ENCODE results near the gene CD151. TPM values are rescaled to one million over a fixed set of nuclear protein-coding genes. Genes with fewer than 3 reads are reported as not detected.

CD151 gene
- total RNA-seq, 2 experiments from 2014 or later, result 23.1 to 54.9 TPM

DNA sequence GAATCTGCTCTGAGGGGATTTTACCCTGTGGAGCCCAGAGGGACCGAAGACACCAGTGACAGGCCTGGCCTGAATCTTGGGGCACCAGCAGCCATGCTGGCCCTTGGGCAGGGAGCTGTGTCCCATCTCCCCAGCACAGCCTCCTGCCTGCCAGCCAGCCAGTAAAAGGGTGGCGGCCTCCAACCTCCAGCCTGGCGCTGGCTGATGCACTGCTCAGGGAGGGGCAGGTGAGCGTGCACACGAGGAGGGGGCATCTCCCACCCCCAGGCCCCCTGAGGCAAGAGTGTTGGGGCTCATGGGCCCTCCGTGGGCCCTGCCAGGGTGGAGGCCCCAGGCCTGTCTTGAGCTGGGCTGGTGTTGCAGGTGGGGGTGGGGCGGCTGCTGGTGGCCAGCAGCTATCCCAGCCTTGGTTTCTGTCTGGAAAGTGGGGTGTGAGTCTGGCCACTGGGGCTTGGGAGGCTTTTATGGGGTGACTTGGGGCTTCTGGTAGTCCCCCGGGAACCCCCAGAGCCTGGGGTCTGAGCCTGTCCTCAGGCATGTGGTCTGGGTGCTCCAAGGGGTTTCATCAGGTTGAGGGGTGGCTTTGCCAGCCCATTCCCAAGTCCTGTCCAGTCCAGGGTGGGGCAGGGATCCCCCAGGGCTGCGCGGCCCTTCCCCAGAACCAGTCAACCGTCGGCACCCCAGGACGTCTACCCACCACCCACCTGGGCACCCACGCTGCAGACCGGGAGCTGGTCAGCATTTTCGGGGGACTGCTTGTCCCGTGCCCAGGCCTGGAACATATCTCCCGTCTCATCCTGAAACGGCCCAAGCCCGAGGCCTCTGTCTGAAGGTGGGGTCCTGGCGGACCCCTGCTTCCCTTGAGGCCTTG lies 27.7 kb downstream of the CD151 start:
- CTCF ChIA-PET, result no interaction called here

DNA sequence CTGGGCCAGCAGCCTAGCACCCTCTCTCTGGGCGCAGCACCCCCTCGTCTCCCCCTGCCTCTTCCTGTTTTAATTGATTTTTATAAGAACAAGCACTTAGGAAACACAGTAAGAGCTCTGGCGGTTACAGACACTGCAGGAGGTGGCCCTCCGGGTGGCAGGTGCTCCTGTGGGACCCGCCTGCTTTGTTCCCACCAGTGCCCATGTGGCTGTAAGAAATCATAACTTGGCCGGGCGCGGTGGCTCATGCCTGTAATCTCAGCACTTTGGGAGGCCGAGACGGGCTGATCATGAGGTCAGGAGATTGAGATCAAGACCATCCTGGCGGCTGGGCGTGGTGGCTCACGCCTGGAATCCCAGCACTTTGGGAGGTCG lies 28.3 kb downstream of the CD151 start:
- Mint-ChIP-seq H3K36me3 (no peaks in the 10 kb centered on the region), H3K9me3 (ENCODE audit: low read depth) (no peaks in the 10 kb centered on the region), H3K27me3 (no peaks in the 10 kb centered on the region), H3K4me3 (no peak overlapping the region), H3K27ac (no peak overlapping the region), H3K4me1 (no peaks in the 10 kb centered on the region)
- CTCF ChIA-PET, result no interaction called here
- ATAC-seq (no peak), DNase-seq (no peak)

More for the DNA sequence above, 27.7 kb downstream of the CD151 start:
- DNase-seq, result no peak
- Mint-ChIP-seq H3K27me3 (no peaks in the 10 kb centered on the region), H3K36me3 (no peaks in the 10 kb centered on the region), H3K4me3 (no peak overlapping the region), H3K4me1 (no peaks in the 10 kb centered on the region), H3K27ac (no peak overlapping the region), H3K9me3 (ENCODE audit: low read depth) (no peaks in the 10 kb centered on the region)
- no peak for ATAC-seq

GRCh38 chr11:862081-862661 lies 29.4 kb downstream of the CD151 start:
- CTCF ChIA-PET, result interaction anchor here (1.2 kb wide), 1 partner anchor 14 kb away, joined by 3 read pairs; no protein-coding TSS in a partner anchor
- no peak overlapping the region for H3K27ac Mint-ChIP-seq
- ATAC-seq (no peak), DNase-seq (no peak)
- no peaks in the 10 kb centered on the region for H3K27me3 Mint-ChIP-seq
- H3K36me3 Mint-ChIP-seq, result no peaks in the 10 kb centered on the region
- no peaks in the 10 kb centered on the region for H3K9me3 Mint-ChIP-seq (ENCODE audit: low read depth)
- H3K4me1 Mint-ChIP-seq, result no peaks in the 10 kb centered on the region
- H3K4me3 Mint-ChIP-seq, result no peak overlapping the region

DNA sequence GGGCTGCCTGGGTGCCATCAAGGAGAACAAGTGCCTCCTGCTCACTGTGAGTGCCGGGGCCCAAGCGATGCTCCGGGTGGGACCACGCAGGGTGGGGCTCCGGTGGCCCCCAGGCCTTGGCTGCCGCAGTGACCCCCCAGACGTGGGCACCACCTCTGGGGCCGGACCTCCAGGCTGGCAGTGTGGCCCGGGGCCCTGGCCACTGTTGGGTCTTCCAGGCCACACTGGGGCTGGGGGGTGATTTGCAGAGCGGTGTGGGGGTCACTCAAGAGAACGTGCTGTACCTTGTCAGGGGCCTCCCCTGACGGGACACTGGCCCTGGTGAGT lies 29.9 kb downstream of the CD151 start:
- CTCF ChIA-PET, result interaction anchor here (1.2 kb wide), 1 partner anchor 14 kb away, joined by 3 read pairs; no protein-coding TSS in a partner anchor
- ATAC-seq, result no peak
- no peaks in the 10 kb centered on the region for H3K4me1 Mint-ChIP-seq
- no peak overlapping the region for H3K27ac Mint-ChIP-seq
- DNase-seq, result no peak
- H3K4me3 Mint-ChIP-seq, result no peak overlapping the region
- no peaks in the 10 kb centered on the region for H3K9me3 Mint-ChIP-seq (ENCODE audit: low read depth)
- H3K27me3 Mint-ChIP-seq, result no peaks in the 10 kb centered on the region
- H3K36me3 Mint-ChIP-seq, result no peaks in the 10 kb centered on the region

DNA sequence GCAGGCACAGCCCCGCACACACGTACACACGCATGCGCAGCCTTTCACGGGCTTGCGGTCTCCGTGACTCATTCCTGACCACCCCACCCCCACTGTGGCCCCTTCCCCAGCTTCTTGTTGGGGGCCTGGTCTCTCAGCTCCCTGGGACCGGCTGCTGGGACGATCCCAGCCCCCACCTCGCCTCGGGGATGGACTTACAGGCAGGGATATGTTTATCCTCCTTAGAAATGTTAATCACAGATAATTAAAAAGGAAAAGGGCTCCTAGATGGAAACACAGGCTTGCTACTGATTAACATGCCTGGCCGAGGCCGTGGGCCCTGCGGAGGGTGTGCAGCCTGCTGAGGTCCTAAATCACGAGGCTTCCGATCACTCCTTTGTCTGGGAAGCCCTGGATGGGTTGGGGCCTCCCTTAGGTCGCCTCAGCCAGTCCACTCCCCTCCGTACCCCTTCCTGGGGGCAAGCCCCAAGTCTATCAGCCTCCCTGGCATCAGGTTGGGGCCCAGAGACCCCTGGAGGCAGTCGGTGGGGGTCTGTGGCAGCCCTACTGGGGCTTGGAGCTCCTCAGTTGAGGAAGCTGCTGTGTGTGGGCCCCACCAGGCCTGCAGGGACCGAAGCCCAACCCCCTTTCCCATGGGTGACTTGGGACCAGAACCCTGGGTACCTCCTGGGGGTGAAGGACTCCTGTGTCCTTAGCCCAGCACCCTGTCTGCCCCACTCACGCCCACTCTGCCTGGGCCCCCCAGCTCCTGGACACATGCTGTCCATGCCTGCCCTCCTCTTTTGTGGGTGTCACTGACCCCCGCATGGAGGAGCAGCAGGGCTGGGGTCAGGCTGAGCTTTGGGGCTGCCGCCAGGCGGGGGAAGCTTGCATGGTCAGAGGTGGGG lies 30.5 kb downstream of the CD151 start:
- DNase-seq (no peak), ATAC-seq (no peak)
- no peaks in the 10 kb centered on the region for H3K4me1 Mint-ChIP-seq
- no peaks in the 10 kb centered on the region for H3K9me3 Mint-ChIP-seq (ENCODE audit: low read depth)
- H3K36me3 Mint-ChIP-seq, result no peaks in the 10 kb centered on the region
- no peak overlapping the region for H3K27ac Mint-ChIP-seq
- CTCF ChIA-PET, result interaction anchor here (1.2 kb wide), 1 partner anchor 15 kb away, joined by 3 read pairs; no protein-coding TSS in a partner anchor
- no peak overlapping the region for H3K4me3 Mint-ChIP-seq
- no peaks in the 10 kb centered on the region for H3K27me3 Mint-ChIP-seq

DNA sequence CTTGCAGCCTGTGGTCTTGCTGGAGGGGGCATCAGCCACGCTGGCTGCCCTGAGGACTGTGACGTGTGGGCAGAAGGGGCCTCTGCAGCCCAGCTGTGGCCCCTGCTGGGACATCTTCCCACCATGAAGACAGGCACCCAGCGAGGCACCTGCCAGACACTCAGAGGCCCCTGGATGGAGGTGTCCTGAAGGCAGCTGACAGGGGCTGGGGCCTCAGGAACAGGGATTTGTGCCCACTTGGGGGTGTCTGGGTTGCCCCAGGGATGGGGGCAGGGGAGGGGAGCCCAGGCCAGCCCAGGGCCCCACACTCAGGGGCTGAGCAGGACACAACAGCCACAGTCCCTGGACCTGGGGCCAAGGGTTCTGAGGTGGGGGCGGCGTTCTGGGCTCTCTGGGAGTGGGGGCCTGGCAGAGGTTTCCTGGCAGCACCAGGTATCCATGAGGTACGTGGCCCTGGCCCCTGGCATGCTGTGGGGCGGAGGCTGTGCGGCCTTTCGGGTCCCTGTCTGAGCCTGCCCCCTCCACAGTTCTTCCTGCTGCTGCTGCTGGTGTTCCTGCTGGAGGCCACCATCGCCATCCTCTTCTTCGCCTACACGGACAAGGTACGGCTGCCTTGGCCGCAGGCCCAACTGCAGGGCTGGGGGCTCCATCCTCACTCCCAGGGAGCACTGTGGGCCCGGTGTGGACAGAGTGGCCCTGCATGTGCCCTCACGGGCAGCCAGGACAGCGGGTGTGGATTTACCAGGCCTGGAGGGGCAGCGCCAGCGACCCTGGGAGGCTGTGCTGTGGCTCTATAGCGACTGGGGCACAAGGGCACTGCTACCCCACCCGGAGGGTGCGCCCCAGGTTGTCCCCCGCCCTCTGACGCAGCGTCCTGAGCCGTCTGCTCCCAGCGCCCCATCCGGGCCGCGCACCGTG lies 31.4 kb downstream of the CD151 start:
- Mint-ChIP-seq H3K4me1 (no peaks in the 10 kb centered on the region), H3K27ac (no peak overlapping the region), H3K9me3 (ENCODE audit: low read depth) (no peaks in the 10 kb centered on the region), H3K4me3 (no peak overlapping the region), H3K27me3 (no peaks in the 10 kb centered on the region), H3K36me3 (no peaks in the 10 kb centered on the region)
- CTCF ChIA-PET, result no interaction called here
- ATAC-seq, result no peak
- no peak for DNase-seq

- Mint-ChIP-seq H3K4me1 (no peaks in the 10 kb centered on the region), H3K27ac (no peak overlapping the region), H3K4me3 (no peak overlapping the region), H3K36me3 (no peaks in the 10 kb centered on the region), H3K9me3 (ENCODE audit: low read depth) (no peaks in the 10 kb centered on the region), H3K27me3 (no peaks in the 10 kb centered on the region)
- DNase-seq (no peak), ATAC-seq (no peak)
- CTCF ChIA-PET, result interaction anchor here (1.3 kb wide), 1 partner anchor 22 kb away, joined by 3 read pairs; no protein-coding TSS in a partner anchor
These were observed 32.1 kb downstream of the CD151 start for GRCh38 chr11:864898-865297.

GRCh38 chr11:865462-866430 lies 33.0 kb downstream of the CD151 start:
- H3K4me3 Mint-ChIP-seq, result no peak overlapping the region
- CTCF ChIA-PET, result interaction anchor here (1.3 kb wide), 1 partner anchor 23 kb away, joined by 3 read pairs; no protein-coding TSS in a partner anchor

DNA sequence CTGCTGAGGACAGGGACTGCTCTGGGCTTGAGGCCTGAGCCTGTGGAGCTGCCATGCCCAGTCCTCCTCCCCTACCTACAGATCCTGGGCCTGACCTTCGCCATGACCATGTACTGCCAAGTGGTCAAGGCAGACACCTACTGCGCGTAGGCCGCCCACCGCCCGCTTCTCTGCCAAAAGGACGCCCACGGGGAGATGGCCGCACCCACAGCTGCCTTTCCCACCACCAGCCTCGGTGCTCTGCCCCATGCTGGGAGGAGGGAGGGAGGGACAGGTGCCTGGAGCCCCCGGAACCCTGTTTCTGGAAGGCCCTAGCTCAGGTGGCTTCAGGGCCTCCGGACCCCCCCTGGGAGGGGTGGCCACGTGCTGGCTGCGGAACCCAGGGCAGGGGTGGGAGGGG lies 33.7 kb downstream of the CD151 start:
- CTCF ChIA-PET, result interaction anchor here (1.3 kb wide), 1 partner anchor 23 kb away, joined by 3 read pairs; no protein-coding TSS in a partner anchor
- H3K4me3 Mint-ChIP-seq, result no peak overlapping the region
- H3K36me3 Mint-ChIP-seq, result no peaks in the 10 kb centered on the region
- no peak for ATAC-seq
- no peaks in the 10 kb centered on the region for H3K4me1 Mint-ChIP-seq
- no peak overlapping the region for H3K27ac Mint-ChIP-seq
- no peaks in the 10 kb centered on the region for H3K27me3 Mint-ChIP-seq
- no peaks in the 10 kb centered on the region for H3K9me3 Mint-ChIP-seq (ENCODE audit: low read depth)
- DNase-seq, result no peak

More at GRCh38 chr11:865462-866430, 33.0 kb downstream of the CD151 start:
- H3K27ac Mint-ChIP-seq, result no peak overlapping the region
- no peak for ATAC-seq
- H3K27me3 Mint-ChIP-seq, result no peaks in the 10 kb centered on the region
- no peaks in the 10 kb centered on the region for H3K4me1 Mint-ChIP-seq
- DNase-seq, result no peak
- no peaks in the 10 kb centered on the region for H3K36me3 Mint-ChIP-seq
- no peaks in the 10 kb centered on the region for H3K9me3 Mint-ChIP-seq (ENCODE audit: low read depth)

DNA sequence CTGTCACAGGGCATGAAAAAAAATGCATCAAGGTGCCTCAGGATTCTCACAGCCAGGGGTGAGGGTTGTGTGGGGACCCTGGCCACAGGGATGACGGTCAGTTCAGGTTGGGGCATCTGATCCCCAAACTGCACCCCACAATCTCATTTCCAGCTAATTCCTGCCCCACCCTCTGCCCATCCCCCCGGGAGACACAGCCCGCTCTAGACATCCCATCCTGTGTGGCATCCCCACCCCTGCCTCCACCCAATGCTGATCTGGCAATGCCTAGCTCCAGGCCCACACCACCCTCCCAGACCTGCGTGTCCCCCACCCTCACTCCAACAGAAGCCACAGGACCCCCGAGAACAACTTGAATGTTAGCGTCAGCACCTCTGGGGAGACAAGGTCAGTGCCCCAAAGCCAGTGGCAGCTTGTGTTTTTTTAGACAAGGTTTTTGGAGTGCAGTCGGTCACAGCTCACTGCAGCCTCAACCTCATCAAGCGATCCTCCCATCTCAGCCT lies 35.2 kb downstream of the CD151 start:
- Mint-ChIP-seq H3K27ac (no peak overlapping the region), H3K4me1 (no peaks in the 10 kb centered on the region), H3K9me3 (ENCODE audit: low read depth) (no peaks in the 10 kb centered on the region), H3K27me3 (no peaks in the 10 kb centered on the region), H3K36me3 (no peaks in the 10 kb centered on the region), H3K4me3 (no peak overlapping the region)
- no peak for DNase-seq
- no peak for ATAC-seq
- CTCF ChIA-PET, result no interaction called here

GRCh38 chr11:868394-868793 lies 35.6 kb downstream of the CD151 start:
- ATAC-seq (no peak), DNase-seq (no peak)
- no peaks in the 10 kb centered on the region for H3K27me3 Mint-ChIP-seq
- H3K4me1 Mint-ChIP-seq, result no peaks in the 10 kb centered on the region
- H3K4me3 Mint-ChIP-seq, result no peak overlapping the region
- H3K9me3 Mint-ChIP-seq (ENCODE audit: low read depth), result no peaks in the 10 kb centered on the region
- CTCF ChIA-PET, result interaction anchor here (1.2 kb wide), 1 partner anchor 20 kb away, joined by 3 read pairs; no protein-coding TSS in a partner anchor
- no peak overlapping the region for H3K27ac Mint-ChIP-seq
- H3K36me3 Mint-ChIP-seq, result no peaks in the 10 kb centered on the region
